Glomerular visceral epithelial cell (primary cell): ENCODE measurements around the gene TRIM45.
"Not testable (repeated sequence)": the region's sequence is repeated elsewhere in the genome, so short reads cannot be mapped to it uniquely, and the experiment has no call there.

Experiments
- DNase-seq: peaks from one replicate; pipeline ENCODE4 v3.0.0-alpha.2; 2016; ENCODE audit errors: extremely low spot score

Gene TRIM45

DNA sequence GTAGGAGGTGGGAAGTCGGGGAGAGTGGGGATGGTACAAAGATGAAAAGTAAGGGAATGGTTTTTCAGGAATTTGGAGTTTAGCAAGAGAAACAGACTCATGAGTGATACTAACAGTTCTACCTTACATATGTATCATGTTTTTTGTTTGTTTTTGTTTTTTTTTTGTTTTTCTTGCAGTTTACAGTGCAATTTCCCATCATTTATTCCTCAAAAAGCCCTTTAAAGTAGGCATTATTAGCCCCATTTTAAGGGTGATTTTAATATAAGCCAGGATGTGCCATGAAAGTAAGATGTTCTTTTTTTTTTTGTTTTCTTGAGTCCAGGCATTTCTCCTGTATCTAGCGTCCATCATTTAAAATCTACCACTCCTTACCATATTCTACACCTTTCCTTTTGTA is 13.8 kb upstream of the TRIM45 start:
- no peak for DNase-seq

DNA sequence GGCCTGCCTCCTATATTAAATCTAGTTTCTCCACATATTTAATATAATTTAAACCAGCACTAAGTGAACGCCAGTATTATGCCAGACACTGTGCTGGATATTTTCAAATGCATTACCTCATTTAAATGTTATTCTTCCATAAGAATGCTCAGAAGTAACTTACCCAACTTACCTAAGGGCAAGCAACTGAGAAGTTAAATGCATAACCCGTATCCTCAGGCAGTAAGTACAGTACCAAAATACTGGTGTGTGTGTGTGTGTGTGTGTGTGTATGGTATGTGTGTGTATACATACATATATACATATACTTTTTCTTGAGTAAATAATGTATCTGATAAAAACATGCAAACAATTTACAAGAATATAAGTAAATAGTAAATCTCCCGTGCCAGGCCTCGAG is 9.0 kb upstream of the TRIM45 start:
- DNase-seq, result no peak

DNA sequence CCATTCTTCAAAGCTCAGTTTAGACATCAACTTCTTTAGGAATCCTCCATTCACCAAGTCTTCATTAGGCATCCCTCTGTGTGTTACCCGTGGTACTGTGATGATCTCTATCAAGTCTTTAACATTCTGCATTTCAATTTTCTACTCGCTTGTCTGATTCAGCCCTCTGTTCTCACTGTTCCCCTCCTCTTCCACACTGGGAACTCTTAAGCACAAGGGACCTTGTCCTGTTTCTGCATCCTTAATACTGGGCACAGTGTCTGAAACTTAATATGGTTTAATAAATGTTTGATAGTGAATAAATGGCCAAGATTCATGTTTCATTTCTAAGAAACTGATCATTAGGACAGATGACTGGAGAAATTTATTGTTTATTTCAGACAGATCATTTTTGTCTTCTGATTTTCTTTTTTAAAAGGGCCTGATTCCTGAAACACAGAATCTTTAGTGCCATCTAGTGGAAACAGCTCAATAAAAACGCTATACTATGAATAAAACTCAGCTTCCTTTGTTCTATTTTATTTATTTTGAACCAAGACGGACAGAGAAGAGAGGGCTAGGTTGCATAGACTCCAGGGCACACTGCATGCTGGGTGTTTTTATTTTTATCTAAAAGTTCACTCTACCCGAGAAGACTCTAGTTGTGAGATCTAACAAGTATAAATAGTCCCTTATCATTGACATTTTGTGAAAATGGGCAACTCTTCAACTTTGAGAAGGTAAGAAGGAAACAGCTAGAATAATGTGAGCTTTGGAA is 7.0 kb upstream of the TRIM45 start:
- DNase-seq, result peak; percentile 40

DNA sequence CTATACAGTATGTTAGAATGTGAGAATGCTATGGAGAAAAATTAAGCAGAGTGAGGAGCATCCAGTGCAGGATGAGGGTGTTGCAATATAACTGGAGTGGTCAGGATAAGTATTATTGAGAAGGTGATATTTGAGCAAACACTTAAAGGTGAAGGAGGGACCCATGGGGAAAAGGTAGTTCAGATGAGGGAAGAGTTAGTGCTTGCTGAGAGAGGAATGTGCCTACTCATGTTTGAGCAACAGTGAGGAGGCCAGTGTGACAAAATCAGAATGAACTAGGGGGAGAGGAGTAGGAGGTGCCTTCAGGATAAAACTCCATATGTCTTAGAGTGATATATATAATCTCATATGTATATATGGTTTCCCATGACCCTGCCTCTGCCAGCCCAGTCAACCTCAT is 6.2 kb upstream of the TRIM45 start:
- no peak for DNase-seq

DNA sequence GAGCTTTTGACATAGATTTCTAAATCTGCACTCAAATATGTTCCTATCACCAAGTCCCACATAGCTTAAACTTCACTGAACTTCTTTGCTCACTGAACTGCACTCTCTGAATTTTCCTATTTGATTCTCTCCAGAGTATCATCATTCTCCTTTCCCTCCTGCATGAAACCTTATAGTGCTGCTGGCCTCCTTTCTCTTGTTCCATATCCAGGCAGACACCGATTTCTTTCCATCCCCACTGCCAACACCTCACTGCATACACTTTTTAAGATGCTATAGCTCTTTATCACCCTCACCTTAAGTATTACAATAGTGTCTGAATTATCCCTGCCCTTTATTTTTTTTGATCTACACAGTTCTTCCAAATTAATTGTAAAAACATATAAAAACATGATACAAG is 3.1 kb upstream of the TRIM45 start:
- no peak for DNase-seq

DNA sequence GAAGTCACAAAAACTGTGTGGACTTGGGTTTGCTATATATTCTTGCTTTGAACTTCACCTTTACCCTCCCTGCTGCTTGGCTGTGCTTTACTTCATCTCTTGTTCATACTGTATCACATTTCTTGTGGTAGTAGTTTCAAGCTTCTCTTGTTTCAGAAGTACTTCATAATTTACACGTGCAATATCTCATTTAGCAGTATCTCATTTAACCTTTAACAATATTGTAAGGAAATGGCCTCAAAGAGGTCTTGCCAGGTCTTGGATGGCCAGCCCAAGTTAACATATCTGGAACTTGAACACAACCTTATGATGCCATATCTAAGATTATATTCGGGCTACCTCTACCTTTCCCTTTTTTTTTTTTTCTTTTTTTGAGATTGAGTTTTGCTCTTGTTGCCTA is 1.7 kb upstream of the TRIM45 start:
- no peak for DNase-seq

DNA sequence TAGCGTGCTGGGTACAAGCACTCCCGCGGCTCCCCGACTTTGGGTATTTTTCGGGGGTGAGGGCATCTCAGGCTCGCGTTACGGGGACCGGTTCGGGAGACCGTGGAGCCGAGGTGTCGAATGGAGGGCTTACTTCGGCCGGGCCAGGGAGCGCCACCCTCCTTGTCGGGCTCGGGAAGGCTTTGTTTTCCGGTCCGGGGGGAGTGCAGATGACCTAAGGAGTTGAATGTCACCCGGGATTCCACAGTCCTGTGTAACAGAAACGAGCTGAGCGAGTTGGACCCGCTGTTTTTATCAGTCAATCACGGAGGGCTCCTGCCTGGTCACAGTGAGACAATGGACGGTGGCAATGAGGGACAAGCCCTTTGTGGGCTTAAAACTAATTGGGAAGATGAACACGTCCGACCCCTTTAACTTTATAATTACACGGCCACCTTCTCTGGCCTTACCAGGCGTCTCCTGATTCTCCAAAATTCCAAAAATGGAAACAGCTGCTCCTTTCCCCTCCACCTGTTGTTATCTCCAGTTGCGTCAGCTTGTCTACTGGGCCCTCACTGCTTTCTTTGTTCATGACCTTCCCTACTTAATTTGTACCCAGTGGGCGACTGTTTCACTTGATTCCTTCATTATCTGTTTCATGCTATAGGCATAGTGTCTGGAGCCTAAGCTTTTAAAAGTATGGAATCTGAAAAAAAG is 929 bp upstream of the TRIM45 start:
- no peak for DNase-seq

DNA sequence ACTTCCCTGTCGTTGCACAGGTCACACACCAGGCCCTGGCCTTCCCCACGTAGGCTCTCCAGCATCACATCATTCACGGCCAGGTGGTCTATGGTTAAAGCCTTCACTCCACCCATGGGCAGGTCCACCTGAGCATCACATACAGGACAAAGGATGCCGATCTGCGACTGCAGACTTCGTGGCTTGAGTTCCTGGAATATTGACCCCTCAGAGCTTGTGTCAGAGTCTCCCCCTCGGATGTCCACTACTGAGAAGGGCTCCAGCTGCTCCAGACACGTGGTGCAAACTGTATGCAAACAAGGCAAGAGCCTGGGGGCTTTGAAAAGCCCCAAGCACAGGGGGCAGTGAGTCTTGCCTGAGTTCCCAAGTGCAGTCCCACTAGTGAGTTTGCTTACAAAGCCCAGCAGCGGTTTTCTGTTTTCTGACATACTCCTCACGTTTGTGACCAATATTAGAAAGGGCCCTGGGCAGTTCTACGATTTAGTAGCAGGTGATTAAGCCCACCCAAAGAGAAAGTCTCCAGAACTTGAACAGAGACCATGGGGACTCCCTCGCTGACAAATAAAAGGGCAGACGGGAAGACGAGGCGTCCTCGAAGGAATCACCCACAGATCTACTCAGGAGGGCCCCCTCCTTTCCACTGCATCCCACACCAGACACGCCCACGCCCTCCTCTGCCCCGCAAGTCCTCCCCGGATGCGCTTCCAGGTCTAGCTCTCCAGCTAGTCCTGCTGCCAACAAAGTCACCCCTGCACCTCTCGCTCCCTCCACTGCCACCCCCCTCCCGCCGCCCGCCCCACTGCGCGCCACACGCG is 568 bp downstream of the TRIM45 start:
- DNase-seq, result no peak

DNA sequence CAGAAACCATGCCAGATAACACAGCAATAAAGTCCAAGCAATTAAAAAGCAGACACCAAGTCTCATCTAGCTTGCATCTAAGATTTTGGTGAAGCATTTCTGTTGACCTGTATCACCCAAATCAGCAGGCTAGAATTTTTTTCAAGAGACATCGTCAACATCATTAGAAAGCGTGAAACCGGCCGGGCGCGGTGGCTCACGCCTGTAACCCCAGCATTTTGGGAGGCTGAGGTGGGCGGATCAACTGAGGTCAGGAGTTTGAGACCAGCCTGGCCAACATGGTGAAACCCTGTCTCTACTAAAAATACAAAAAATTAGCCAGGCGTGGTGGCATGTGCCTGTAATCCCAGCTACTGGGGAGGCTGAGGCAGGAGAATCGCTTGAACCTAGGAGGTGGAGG is 2.4 kb downstream of the TRIM45 start:
- DNase-seq, result not testable (repeated sequence)

DNA sequence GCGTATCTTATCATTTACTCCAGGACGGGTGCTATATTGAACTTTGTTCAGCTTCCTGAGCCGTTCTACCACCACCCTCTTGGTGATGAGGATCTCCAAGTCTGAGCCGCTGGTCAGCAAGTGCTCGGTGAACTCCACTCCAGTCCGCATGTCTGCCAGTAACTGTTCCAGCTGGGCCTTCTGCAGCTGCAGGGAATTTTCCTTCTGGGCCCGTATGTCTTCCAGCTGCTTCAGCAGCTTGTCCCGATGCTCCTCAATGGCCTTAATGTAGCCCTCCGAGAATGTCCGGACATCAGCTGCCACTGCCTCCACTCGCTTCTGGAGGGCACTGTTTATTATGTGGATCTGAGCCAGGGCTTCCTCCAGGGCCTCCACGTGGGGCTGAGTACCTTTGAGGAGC is 3.4 kb downstream of the TRIM45 start:
- no peak for DNase-seq

DNA sequence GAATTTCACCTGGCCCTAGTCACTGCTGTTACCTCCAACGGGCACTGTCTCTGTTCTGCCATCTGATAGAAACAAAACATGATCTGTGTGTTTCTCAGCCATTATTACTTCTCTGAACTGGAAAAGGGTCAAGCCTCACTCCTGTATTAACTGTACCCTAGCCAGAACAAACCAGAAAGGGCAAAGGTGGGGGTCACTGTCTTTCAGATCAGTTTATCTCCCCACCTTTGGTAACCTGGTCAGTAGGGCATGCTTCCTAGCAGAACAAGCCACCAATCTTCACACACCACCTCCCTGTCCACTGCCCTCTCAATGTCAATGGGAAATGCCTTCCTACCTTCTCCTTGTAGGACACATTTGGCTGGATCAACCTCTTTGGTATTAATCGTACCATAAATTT is 3.9 kb downstream of the TRIM45 start:
- DNase-seq, result no peak

DNA sequence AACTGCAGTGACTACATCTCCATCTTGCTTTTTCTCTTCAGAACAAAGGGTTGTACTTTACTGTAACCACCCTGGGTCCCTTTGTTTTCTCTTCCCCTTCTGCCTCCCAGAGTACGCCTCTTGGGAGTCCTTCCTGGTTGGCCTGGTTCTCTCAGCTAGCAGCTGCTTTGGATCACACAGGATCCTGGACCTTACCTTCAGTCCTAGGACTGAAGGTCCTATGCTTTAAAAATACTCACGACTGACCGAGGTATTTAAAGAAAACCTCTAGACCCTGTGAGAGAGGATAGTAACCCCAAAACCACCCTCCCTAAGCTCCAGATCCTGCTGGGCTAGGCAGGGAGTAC is 4.8 kb downstream of the TRIM45 start:
- no peak for DNase-seq

DNA sequence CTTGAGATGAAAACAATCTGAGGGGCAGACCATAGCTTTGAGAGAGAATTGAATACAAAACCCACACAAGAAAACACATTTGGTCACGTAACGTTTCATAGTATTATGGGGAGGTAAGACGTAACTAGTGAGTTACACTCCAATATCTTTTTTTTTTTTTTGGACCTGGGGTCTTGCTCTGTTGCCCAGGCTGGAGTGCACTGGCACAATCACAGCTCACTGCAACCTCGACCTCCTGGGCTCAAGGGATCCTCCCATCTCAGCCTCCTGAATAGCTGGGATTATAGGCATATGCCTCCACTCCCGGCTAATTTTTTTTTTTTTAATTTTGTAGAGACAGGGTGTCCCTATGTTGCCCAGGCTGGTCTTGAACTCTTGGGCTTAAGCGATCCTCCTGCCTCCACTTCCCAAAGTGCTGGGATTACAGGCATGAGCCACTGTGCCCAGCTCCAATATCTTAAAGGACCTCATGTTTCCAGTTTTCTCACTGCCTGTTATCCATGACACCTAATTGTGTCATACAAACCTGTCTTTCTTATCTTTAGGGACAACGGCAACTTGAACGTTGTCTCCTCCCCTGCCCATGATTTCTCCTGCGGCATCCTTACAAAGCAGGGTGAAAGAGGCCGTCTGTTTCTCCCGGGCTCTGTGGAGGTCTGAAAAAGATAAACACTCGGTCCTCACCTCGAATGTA is 5.3 kb downstream of the TRIM45 start:
- DNase-seq, result no peak

DNA sequence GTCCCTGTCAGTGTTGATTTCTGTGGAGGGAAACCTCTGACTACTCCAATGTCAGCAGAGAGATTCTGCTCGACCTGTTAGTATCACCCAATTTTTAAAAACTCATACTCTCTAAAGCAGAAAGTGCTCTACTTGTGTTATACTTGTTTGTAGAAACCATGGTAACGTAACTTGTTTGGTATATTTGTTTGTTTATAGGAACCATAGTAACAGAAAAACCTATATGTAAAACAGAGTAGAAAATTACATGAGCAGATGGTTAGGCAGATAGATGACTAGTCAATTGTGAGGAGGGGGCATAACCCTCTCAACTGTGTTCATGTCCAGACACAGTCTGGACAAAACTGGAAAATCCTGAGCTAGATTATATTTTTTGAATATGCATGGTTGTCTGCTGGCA is 6.7 kb downstream of the TRIM45 start:
- no peak for DNase-seq

DNA sequence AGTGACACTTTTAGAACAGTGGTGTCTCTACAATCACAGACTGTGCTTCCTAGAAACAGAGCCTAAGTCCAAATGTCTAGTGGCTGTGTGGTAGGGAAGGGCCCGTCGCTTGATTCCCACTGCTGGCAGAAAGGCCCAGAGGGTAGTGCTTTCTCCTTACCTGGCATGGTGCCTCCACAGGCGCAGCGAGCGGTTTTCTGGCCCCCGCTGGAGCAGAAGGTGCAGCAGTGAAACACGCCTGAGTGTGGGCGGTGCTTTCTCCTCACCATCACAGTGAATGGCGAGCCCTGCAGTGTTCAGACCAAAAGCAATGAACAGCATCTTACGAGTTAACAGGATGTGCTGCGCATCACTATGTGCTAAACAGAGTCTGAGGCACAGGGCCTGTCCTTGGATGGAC is 8.3 kb downstream of the TRIM45 start:
- no peak for DNase-seq

DNA sequence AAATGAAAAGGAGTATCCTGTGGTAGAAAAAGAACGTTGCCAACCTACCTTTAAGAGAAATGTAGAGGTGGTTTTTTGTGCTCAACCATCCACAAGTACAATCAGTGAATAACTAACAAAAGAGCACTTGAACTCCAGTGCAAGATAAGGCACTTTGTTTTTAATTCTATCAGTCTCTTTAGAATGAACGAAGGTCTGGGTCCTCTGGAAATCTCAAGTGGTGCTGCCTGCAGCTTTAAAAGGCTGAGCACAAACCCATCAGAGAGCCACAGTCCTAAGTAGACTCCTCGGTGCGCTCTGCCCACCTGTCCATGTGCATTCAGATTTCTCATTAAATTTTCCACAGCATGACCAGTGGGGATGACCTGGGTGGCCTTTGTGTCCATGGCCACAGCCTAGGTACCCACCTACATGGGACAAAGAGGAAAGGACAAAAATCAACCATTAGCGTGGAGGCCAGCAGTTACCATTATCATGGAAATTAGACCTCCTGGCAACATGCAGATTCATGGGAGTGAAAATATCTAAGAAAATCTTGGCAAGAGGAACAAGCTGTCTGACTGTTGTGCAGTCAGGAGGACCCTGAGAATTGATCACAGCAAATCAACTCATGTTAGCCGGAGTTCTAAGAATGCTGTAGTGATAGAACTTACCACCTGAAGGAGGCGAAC is 9.4 kb downstream of the TRIM45 start:
- DNase-seq, result no peak

DNA sequence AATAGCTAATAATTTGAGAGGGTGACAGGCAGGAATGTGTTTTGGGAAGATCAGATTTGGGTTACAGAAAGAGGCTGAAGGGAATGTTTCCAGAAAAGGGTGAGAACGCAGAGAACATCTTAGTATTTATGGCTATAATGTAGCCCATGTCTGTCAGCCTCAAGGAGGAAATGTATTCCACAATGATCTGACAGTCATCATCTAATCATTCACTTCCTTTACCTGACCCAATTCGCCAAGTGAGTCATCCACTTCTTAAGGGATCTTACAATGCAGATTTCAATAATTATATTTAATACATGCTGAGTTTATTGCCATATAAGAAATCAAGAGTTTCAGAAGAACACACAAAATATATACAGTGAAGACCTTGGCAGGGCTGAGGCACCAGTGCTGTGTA is 10.8 kb downstream of the TRIM45 start:
- DNase-seq, result peak; percentile 18

DNA sequence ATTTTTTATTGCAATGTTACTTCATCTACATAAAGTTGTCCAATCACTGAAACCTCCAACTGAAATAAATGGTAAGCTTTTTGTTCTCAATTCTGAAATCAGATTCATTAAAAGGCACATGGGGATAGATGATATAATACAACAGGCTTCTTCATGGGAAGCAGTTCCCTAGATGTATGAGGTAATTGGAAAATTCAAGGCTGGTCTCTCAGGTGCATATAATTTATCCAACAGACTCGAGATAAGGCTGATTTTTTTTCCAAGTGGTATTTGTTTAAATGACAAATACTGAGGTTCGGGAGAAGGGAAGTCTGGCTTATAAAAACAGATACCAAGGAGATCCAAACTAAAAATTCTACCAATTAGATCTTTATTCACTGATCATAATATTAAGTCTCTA is 14.2 kb downstream of the TRIM45 start:
- no peak for DNase-seq

DNA sequence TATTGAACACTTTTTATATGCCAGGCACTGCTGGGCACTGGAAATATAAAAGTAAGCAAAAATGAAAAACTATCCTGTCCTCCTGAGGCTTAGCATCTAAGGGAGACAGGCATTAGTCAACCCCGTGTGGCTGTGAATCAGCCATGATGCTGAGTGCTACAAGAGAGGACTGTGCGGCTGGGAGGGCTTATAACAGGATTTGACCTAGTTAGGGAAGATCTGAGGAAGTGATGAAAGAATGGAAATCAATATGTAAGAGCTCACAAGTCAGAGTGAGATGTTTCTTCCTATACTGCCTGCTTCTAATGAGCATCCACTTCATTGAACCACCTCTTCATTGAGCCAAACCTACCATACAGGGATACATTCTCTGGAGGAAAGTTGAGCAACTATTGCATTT is 15.1 kb downstream of the TRIM45 start:
- no peak for DNase-seq

DNA sequence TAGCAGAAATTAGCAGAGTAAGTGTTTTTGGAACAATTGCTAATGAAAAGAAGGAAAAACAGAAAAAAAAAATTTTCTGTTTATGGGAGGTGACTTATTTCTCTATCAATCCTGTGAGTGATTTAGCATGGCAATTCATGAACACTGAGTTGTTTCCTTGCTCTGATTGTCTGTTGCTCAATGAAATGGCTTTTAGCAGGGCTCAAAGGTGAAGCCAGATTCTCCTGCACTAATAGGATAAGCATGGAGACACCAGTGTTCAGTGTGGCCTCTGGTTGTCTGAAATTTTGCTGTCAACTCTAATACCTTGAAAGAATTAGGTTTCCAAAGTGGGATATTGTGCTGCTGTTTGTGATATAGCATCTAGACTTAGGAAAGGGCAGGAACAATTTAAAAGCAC is 15.8 kb downstream of the TRIM45 start:
- no peak for DNase-seq

DNA sequence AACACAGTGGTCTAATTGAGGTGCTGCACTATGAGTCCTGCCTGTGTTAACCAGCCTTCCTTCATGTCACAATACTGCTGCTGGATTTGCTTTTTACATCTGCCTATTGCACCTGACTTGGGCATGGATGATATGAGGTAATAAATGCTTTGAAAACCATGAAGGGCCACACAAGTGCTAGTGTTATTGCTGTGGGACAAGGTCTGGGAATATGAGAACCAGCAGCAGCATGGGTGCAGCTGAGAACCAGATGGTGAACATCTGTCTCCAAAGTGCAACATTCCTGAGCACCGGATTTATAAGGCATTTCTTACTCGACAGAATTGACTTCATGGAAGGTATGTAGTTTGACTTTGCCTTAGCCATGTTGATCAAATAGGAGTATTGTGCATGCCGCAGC is 16.6 kb downstream of the TRIM45 start:
- DNase-seq, result no peak

DNA sequence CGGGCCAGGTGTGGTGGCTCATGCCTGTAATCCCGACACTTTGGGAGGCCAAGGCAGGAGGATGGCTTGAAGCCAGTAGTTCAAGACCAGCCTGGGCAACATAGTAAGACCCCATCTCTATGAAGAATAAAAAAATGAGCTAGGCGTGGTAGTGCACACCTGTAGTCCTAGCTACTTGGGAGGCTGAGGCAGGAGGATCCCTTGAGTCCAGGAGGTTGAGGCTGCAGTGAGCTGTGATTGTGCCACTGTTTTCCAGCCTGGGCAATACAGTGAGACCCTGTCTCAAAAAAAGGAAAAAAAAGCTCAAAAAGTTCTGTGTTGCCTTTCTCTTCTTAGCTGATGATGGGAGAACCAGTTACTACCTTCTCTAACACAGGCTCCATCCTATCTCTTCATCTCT is 19.7 kb downstream of the TRIM45 start:
- DNase-seq, result not testable (repeated sequence)
